ENCODE measurements around the gene KCNQ5.

KCNQ5 gene

DNA sequence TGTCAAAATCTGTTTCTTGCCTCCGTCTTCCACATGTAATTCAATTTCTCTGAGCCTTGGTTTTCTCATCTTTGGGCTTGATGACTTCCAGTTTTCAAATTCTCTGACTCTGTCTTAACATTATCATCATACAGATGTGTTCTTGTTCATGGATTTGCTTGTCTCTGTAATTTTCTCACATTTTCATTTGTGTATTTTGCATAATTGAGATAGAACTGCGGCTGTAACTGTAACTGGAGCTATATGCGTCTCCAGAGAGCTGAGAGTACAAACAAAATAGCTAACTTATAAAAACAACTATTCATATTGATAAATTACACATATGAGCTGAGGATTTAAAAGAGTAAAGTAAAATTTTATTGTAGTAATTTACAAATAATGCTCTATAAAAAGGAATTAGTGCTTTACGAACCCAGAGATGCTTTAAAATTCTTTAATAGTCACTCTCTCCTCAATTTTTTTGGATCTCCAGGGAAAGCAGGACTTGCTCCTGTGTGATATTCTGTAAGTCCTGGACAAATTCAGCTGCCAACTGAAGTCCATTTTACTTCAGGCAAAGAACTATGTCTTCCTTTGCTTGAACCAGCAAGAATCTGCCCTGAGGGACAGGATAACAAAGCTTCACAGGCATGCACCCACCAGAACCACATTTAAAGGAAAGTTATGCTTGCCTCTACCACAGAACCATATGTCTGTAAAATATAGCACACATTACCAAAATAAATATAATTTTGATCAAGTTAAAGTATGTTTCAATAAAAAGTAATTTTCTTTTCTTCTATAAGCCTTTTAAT, 315.1 kb downstream of the KCNQ5 start:
- DNase-seq (ENCODE audit: low read depth), result no peak
- H3K4me3 ChIP-seq (ENCODE audit: control insufficient read depth, low read depth, low read length), result no peak overlapping the region
- no peak for TF ChIP-seq CTCF (IDR thresholded peaks at IDR 0.05; ENCODE audit: control insufficient read depth, insufficient read depth, low read depth, low read length, missing control alignments)

GRCh38 chr6:72938104-72938503, 316.2 kb downstream of the KCNQ5 start:
- DNase-seq (ENCODE audit: low read depth), result no peak

DNA sequence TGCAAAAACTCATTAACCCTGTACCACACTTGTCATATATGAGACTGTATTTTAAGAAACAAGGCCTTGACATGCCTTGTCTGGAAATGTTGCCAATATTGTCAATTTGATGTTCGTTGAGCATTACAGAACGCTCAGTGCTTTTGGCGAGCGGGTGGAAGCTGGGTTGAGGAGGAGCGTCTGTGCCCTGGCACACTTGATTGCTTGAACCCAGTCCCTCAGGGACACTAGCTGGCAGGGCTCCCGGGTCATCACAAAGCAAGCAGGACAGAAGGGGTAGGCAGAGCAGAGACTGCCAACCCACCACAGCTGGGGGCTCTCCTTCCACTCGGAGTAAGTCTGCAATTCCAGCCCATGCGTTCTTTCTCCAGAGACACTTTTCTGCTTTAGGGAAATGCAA, 317.1 kb downstream of the KCNQ5 start:
- DNase-seq (ENCODE audit: low read depth), result no peak
- TF ChIP-seq CTCF (IDR thresholded peaks at IDR 0.05; ENCODE audit: control insufficient read depth, insufficient read depth, low read depth, low read length, missing control alignments), result no peak
- no peak overlapping the region for H3K4me3 ChIP-seq (ENCODE audit: control insufficient read depth, low read depth, low read length)

More at GRCh38 chr6:72938104-72938503, 316.2 kb downstream of the KCNQ5 start:
- TF ChIP-seq CTCF (IDR thresholded peaks at IDR 0.05; ENCODE audit: control insufficient read depth, insufficient read depth, low read depth, low read length, missing control alignments), result no peak
- no peak overlapping the region for H3K4me3 ChIP-seq (ENCODE audit: control insufficient read depth, low read depth, low read length)

GRCh38 chr6:72940265-72940664, 318.4 kb downstream of the KCNQ5 start:
- TF ChIP-seq CTCF (IDR thresholded peaks at IDR 0.05; ENCODE audit: control insufficient read depth, insufficient read depth, low read depth, low read length, missing control alignments), result no peak
- no peak overlapping the region for H3K4me3 ChIP-seq (ENCODE audit: control insufficient read depth, low read depth, low read length)
- no peak for DNase-seq (ENCODE audit: low read depth)

DNA sequence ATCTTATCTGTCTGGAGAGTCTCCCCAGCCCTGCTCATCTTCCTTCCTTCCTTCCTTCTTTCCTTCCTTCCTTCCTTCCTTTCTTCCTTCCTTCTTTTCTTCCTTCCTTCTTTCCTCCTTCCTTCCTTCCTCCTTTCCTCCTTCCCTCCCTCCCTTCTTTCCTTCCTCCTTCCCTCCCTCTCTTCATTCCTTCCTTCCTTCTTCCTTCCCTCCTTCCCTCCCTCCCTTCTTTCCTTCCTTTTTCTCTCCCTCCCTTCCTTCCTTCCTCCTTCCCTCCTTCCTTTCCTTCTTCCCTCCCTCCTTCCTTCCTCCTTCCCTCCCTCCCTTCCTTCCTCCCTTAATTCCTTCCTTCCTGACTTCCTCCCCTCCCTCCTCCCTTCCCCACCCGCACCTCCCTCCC, 319.4 kb downstream of the KCNQ5 start:
- no peak overlapping the region for H3K4me3 ChIP-seq (ENCODE audit: control insufficient read depth, low read depth, low read length)
- TF ChIP-seq CTCF (IDR thresholded peaks at IDR 0.05; ENCODE audit: control insufficient read depth, insufficient read depth, low read depth, low read length, missing control alignments), result no peak
- DNase-seq (ENCODE audit: low read depth), result no peak

- no peak overlapping the region for H3K4me3 ChIP-seq (ENCODE audit: control insufficient read depth, low read depth, low read length)
- no peak for TF ChIP-seq CTCF (IDR thresholded peaks at IDR 0.05; ENCODE audit: control insufficient read depth, insufficient read depth, low read depth, low read length, missing control alignments)
- DNase-seq (ENCODE audit: low read depth), result no peak
Observed at GRCh38 chr6:72941751-72942150, 319.9 kb downstream of the KCNQ5 start.
